ENCODE measurements around the gene SRGAP1. TPM values are rescaled to one million over a fixed set of nuclear protein-coding genes. Genes with fewer than 3 reads are reported as not detected.

The SRGAP1 gene
- total RNA-seq, 1 donor from 2014 or later = 2.3 TPM

DNA sequence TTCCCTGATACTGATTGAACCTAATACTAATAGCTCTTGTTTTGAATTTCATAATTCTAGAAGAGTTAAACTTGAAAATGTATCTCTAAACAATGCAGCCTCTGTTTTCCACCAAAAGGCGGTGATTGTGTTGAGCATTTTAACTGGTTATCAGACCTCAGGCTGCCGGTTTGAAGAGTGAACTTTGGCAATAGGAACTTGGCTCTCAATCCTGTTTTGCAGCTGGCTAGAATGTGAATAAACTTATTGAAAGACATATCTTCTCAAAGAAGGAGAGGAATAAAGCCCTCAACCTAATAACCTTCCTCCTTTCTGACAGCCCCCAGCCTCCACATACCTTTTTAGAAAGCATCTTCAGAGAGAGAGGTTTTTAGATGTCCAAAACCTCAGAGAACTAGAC lies 105.4 kb downstream of the SRGAP1 start:
- Histone ChIP-seq H3K4me1 (peaks cover 17% of the 10 kb centered on the region), H3K9me3 (replicated peaks) (no peaks in the 10 kb centered on the region), H3K27me3 (ENCODE audit: low read depth) (no peaks in the 10 kb centered on the region), H3K36me3 (no peaks in the 10 kb centered on the region), H3K27ac (replicated peaks) (peak overlapping the region; percentile 33), H3K4me3 (no peak overlapping the region)
- no peak for DNase-seq
- intact Hi-C loops (cut with micrococcal nuclease) = no loop called here
- TF ChIP-seq CTCF (IDR thresholded peaks at IDR 0.05; ENCODE audit: borderline replicate concordance) = no peak

DNA sequence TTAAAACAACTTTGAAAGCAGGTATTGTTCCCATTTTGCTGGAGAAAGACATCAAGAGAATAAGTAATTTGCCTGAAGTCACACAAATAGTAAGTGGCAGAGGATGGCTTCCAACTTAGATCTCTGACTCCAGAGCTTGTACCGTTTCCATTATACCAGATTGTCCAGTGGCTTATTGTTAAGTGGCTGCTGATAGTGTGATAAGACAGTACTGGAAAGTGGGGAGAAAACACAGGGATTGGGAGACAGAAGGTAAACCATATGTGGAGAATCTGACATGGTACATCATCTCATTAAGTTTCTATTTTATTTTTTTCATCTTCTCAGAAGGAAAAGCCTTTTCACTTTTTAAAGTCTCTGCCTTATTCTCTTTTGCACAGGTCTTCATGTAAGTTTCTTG lies 108.5 kb downstream of the SRGAP1 start:
- TF ChIP-seq CTCF (IDR thresholded peaks at IDR 0.05; ENCODE audit: borderline replicate concordance) = no peak
- DNase-seq = no peak
- Histone ChIP-seq H3K36me3 (no peaks in the 10 kb centered on the region), H3K4me3 (no peak overlapping the region), H3K27me3 (ENCODE audit: low read depth) (no peaks in the 10 kb centered on the region), H3K9me3 (replicated peaks) (no peaks in the 10 kb centered on the region), H3K27ac (replicated peaks) (no peak overlapping the region), H3K4me1 (peaks cover 30% of the 10 kb centered on the region)
- intact Hi-C loops (cut with micrococcal nuclease) = no loop called here

DNA sequence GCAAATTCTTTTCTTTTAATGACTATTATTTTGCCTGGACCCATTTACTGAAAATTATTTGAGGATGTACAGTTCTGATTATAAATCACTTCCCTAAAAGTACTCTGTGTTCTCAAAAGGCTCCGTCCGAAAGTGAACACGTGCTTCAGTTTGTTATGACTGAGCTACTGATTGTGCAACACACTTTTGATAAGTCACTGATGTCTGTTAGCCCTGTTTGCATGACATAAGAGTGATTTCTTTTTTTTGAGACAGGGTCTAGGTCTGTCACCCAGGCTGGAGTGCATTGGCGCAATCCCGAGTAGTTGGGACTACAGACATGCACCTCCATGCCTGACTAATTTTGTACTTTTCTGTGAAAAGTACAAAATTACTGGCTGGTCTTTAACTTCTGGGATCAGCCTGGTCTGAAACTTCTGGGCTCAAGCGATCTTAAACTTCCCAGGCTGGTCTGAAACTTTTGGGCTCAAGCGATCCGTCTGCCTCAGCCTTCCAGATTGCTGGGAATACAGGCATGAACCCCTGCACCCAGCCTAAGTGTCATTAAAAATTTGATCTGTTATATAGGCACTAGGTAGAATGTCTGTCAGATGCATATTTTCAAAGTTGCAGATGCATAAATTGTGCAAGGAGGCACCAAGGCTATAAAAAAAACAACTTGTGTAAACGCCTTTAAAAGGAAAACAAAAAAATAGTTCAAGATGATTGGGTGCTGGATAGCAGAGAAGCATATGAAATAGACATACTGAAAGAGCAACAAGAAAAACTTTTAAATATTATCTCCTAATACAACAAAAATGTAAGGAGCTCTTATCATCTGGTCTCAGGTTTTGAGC lies 111.5 kb downstream of the SRGAP1 start:
- H3K27me3 ChIP-seq (ENCODE audit: low read depth) = no peaks in the 10 kb centered on the region
- no peaks in the 10 kb centered on the region for H3K9me3 ChIP-seq (replicated peaks)
- H3K36me3 ChIP-seq = no peaks in the 10 kb centered on the region
- DNase-seq = no peak
- TF ChIP-seq CTCF (IDR thresholded peaks at IDR 0.05; ENCODE audit: borderline replicate concordance) = no peak
- intact Hi-C loops (cut with micrococcal nuclease) = no loop called here
- no peak overlapping the region for H3K4me3 ChIP-seq
- peak overlapping the region; percentile 75 for H3K27ac ChIP-seq (replicated peaks)
- peaks cover 15% of the 10 kb centered on the region for H3K4me1 ChIP-seq

DNA sequence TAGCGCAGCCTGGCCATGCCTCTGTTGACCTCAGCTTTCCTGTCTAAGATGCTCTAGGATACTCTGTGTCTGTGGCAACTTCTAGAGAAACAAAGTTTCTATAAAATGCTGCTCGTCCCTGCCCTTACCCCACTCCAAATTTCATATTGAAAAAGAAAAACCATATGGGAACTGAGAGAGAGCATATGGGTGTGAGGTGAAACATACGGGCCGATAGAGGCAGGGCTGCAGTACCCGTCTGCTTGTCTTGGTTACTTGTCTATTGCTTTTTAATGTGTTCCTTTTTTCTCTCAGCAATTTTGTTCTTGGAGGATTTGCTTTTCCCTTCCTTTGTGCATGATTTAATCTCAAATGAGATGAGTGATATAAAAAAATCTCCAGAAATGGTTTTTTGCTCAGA lies 113.0 kb downstream of the SRGAP1 start:
- Histone ChIP-seq H3K27ac (replicated peaks) (no peak overlapping the region), H3K4me1 (peaks cover 18% of the 10 kb centered on the region), H3K4me3 (no peak overlapping the region), H3K9me3 (replicated peaks) (no peaks in the 10 kb centered on the region), H3K27me3 (ENCODE audit: low read depth) (no peaks in the 10 kb centered on the region), H3K36me3 (no peaks in the 10 kb centered on the region)
- intact Hi-C loops (cut with micrococcal nuclease) = no loop called here
- no peak for DNase-seq
- TF ChIP-seq CTCF (IDR thresholded peaks at IDR 0.05; ENCODE audit: borderline replicate concordance) = no peak

DNA sequence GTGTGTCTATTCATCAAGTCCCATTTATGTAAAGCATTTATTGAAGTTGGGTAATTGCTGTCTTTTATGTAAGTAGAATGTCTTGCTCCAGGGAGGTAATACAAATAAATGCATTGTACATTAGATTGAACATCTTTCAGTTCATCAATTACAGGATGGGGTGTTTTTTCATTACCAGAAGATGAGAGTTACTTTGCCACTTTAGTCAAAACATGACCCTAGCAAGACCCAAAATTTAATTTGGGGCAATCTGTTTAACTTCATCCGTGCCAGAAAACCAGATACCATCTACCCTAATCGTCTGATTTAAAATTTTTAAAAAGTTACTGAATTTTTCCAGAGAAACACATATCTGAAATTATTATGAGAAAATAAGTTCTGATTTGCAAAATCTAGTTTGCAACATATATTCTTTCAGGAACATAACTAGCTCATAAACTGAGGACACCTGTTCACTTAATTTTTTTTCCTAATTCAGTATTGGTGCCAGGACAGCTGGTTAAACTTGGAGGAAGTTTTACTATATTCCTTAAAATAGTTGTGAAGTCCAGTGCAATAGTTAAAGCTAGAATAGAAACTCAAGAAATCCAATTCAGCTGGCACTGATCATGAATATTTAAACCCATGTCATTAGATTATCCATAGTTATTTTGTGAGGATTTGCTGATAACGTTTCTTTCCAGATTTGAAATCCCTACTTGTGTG lies 114.5 kb downstream of the SRGAP1 start:
- no peak for DNase-seq
- H3K4me1 ChIP-seq = peaks cover 18% of the 10 kb centered on the region
- H3K27ac ChIP-seq (replicated peaks) = no peak overlapping the region
- no peak for TF ChIP-seq CTCF (IDR thresholded peaks at IDR 0.05; ENCODE audit: borderline replicate concordance)
- H3K9me3 ChIP-seq (replicated peaks) = no peaks in the 10 kb centered on the region
- intact Hi-C loops (cut with micrococcal nuclease) = no loop called here
- no peaks in the 10 kb centered on the region for H3K27me3 ChIP-seq (ENCODE audit: low read depth)
- H3K36me3 ChIP-seq = no peaks in the 10 kb centered on the region
- H3K4me3 ChIP-seq = no peak overlapping the region

Measured in left ventricle myocardium inferior (tissue), 1 donor.